ENCODE measurements around the gene TCL1B.
"Not testable (repeated sequence)": the region's sequence is repeated elsewhere in the genome, so short reads cannot be mapped to it uniquely, and the experiment has no call there.

TCL1B gene

DNA sequence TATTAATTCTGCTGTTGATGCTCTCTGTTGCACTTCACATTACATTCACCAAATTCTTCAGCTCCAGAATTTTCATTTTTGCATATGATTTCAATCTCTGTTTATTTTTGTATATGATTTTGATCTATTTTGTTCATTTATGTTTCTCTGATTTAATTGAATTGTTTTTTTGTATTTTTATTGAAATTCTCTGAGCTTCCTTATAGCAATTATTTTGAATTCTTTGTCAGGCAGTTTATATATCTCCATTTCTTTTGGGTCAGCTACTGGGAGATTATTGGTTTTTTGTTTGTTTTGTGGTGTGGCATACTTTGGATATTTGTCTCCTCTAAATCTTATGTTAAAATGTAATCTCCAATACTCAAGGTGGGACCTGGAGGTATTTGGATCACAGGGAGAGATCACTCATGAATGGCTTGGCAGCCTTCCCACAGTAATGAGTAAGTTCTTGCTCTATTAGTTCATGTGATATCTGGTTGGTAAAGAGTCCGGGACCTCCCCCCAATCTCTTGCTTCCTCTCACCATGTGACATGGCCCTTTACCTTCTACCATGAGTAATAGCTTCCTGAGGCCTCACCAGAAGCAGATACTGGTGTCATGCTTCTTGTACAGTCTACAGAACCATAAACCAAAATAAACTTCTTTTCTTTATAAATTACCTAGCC lies 36.4 kb downstream of the TCL1B start:
- TF ChIP-seq SETDB1 (IDR thresholded peaks at IDR 0.05; ENCODE audit: insufficient read length, low read length) (peak; percentile 91), ZSCAN23 (tag by site-specific recombination; IDR thresholded peaks at IDR 0.05) (no peak)
- Histone ChIP-seq H3K27ac (ENCODE audit: extremely low read depth, low read depth, low read length) (no peak overlapping the region), H3K4me3 (ENCODE audit: low read depth, low read length) (no peak overlapping the region), H3K36me3 (ENCODE audit: control insufficient read depth in 2 of 2, insufficient read depth in 1 of 2, low read length in 2 of 2) (no peaks in the 10 kb centered on the region), H3K9me3 (ENCODE audit: control insufficient read depth, insufficient read depth, low read depth, low read length) (no peaks in the 10 kb centered on the region; the same call in 1 of the 2 replicates), H3K4me1 (ENCODE audit: control insufficient read depth, insufficient read depth, low read length) (no peaks in the 10 kb centered on the region)
- POLR2A ChIA-PET: no interaction called here
- CTCF ChIA-PET: interaction anchor here (0.6 kb wide), 1 partner anchor 59 kb away, joined by 3 read pairs; no protein-coding TSS in a partner anchor

DNA sequence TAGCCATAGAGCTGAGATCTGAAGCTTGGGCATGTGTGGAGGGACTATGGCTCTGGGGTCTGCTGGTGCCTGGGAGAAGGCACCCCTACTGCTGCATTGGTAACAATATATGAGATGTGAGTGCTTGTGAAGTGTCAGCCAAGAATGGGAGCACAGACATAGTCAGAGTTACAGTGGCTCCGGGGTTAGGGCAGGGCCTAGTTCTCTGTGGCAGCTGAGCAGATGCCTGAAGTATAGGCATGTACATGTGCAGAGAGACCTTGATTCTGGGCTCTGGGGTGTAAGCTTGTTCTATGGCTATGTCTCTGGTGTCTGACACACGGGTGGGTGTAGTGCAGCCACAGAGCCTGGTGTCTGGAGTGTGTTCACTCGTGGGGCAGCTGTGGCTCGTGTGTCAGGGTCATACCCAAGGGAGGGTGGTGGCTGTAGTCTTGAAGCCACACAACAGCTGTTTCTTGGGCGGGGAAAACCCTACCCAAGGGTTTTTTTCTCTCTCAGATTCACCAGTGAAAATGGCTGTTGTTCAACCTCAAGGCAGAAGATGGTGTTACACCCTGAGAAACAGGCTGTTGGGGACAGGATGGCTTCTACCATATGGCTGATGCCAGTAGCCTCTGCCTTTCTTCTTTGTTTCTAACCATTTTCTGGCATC lies 39.6 kb downstream of the TCL1B start:
- Histone ChIP-seq H3K4me1 (ENCODE audit: control insufficient read depth, insufficient read depth, low read length) (no peaks in the 10 kb centered on the region), H3K27ac (ENCODE audit: extremely low read depth, low read depth, low read length) (no peak overlapping the region), H3K36me3 (ENCODE audit: control insufficient read depth in 2 of 2, insufficient read depth in 1 of 2, low read length in 2 of 2) (no peaks in the 10 kb centered on the region), H3K4me3 (ENCODE audit: low read depth, low read length) (no peak overlapping the region), H3K9me3 (ENCODE audit: control insufficient read depth, insufficient read depth, low read depth, low read length) (no peaks in the 10 kb centered on the region; the same call in 1 of the 2 replicates)
- ChIA-PET CTCF (interaction anchor here (0.5 kb wide), 1 partner anchor 48 kb away, joined by 3 read pairs; no protein-coding TSS in a partner anchor), POLR2A (no interaction called here)
- TF ChIP-seq ZNF146 (tag by site-specific recombination; IDR thresholded peaks at IDR 0.05) (no peak), ZNF768 (tag by site-specific recombination; IDR thresholded peaks at IDR 0.05) (no peak), ZSCAN23 (tag by site-specific recombination; IDR thresholded peaks at IDR 0.05) (no peak)

DNA sequence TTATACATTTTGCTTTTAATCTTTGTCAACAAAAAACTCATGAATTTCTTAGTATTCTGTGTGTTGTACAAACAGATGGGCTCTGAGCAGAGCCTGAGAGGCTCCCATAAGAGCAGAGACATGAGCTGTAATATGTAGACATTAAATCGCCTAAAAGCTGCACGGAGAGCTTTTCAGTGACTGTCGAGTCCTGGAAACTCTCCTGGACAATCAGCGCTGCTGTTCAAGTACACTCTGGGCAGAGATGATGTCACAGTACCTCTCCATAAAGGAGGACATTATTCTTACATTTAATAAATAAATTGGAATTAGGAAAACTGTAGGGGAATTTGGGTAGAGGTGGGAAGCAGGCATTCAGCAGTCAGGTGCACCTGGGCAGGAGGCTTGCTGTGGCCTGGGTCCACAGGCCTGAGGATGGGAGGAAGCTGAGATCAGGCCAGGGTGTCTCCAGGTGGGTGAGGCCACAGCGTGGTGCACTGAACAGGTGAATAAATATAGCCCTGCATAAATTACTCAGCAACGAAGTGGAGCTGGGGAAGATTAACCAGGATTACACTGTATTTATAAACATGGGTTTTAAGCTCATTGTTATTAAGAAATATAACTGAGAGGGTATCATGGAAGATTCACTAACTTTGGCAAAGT lies 41.0 kb downstream of the TCL1B start:
- Histone ChIP-seq H3K36me3 (ENCODE audit: control insufficient read depth in 2 of 2, insufficient read depth in 1 of 2, low read length in 2 of 2) (no peaks in the 10 kb centered on the region), H3K4me1 (ENCODE audit: control insufficient read depth, insufficient read depth, low read length) (no peaks in the 10 kb centered on the region), H3K27ac (ENCODE audit: extremely low read depth, low read depth, low read length) (no peak overlapping the region), H3K9me3 (ENCODE audit: control insufficient read depth, insufficient read depth, low read depth, low read length) (no peaks in the 10 kb centered on the region; the same call in 1 of the 2 replicates), H3K4me3 (ENCODE audit: low read depth, low read length) (no peak overlapping the region)
- ChIA-PET CTCF (interaction anchor here (0.5 to 1.5 kb wide), 3 partner anchors 12 to 75 kb away, joined by 3 to 4 read pairs (median 3); no protein-coding TSS in a partner anchor), POLR2A (no interaction called here)
- TF ChIP-seq SCRT2 (tag by site-specific recombination; IDR thresholded peaks at IDR 0.05): no peak
- no peak for TF ChIP-seq ZNF341 (tag by site-specific recombination; IDR thresholded peaks at IDR 0.05; ENCODE audit: low read depth)
- TF ChIP-seq HOXC10 (CRISPR knock-in tag; IDR thresholded peaks at IDR 0.05): no peak
- no peak for TF ChIP-seq ZNF23 (tag by site-specific recombination; IDR thresholded peaks at IDR 0.05; ENCODE audit: borderline replicate concordance)
- no peak for TF ChIP-seq ZNF747 (tag by site-specific recombination; IDR thresholded peaks at IDR 0.05)
- TF ChIP-seq, protein P1, sequence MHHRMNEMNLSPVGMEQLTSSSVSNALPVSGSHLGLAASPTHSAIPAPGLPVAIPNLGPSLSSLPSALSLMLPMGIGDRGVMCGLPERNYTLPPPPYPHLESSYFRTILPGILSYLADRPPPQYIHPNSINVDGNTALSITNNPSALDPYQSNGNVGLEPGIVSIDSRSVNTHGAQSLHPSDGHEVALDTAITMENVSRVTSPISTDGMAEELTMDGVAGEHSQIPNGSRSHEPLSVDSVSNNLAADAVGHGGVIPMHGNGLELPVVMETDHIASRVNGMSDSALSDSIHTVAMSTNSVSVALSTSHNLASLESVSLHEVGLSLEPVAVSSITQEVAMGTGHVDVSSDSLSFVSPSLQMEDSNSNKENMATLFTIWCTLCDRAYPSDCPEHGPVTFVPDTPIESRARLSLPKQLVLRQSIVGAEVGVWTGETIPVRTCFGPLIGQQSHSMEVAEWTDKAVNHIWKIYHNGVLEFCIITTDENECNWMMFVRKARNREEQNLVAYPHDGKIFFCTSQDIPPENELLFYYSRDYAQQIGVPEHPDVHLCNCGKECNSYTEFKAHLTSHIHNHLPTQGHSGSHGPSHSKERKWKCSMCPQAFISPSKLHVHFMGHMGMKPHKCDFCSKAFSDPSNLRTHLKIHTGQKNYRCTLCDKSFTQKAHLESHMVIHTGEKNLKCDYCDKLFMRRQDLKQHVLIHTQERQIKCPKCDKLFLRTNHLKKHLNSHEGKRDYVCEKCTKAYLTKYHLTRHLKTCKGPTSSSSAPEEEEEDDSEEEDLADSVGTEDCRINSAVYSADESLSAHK (tag by site-specific recombination; IDR thresholded peaks at IDR 0.05): no peak
- TF ChIP-seq, protein P2, sequence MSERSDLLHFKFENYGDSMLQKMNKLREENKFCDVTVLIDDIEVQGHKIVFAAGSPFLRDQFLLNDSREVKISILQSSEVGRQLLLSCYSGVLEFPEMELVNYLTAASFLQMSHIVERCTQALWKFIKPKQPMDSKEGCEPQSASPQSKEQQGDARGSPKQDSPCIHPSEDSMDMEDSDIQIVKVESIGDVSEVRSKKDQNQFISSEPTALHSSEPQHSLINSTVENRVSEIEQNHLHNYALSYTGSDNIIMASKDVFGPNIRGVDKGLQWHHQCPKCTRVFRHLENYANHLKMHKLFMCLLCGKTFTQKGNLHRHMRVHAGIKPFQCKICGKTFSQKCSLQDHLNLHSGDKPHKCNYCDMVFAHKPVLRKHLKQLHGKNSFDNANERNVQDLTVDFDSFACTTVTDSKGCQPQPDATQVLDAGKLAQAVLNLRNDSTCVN (tag by site-specific recombination; optimal IDR thresholded peaks at IDR 0.05): no peak

DNA sequence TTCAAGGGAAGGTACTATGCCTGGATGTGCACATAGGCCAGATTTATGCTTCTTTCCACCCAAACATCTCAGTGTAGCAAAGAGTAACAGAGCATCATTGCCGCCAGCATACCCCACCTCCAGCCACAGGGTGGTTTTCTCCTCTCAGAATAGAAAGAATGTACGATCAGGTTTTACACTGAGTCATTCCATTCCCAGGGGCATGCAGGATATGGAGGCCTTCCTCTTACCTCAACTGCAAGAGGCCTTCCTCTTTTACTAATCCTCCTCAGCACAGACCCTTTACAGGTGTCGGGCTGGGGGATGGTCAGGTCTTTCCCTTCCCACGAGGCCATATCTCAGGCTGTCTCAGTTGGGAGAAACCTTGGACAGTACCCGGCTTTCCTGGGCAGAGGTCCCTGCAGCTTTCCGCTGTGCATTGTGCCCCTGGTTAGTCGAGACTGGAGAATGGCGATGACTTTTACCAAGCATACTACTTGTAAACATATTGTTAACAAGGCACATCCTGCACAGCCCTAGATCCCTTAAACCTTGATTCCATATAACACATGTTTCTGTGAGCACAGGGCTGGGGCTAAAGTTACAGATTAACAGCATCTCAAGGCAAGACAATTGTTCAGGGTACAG lies 43.3 kb downstream of the TCL1B start:
- H3K27ac ChIP-seq (ENCODE audit: extremely low read depth, low read depth, low read length); H3K9me3 ChIP-seq (ENCODE audit: control insufficient read depth, insufficient read depth, low read depth, low read length); POLR2A ChIA-PET; H3K4me3 ChIP-seq (ENCODE audit: low read depth, low read length); H3K36me3 ChIP-seq (ENCODE audit: control insufficient read depth in 2 of 2, insufficient read depth in 1 of 2, low read length in 2 of 2); H3K4me1 ChIP-seq (ENCODE audit: control insufficient read depth, insufficient read depth, low read length): not testable (repeated sequence)
- CTCF ChIA-PET: interaction anchor here (1.0 kb wide), 1 partner anchor 43 kb away, joined by 4 read pairs; no protein-coding TSS in a partner anchor
